ENCODE measurements around the gene DEPDC5.

Gene DEPDC5

GRCh38 chr22:31906569-31906968, 152.8 kb downstream of the DEPDC5 start:
- DNase-seq (ENCODE audit: extremely low read depth, low read depth), result no peak
- TF ChIP-seq, protein P1, sequence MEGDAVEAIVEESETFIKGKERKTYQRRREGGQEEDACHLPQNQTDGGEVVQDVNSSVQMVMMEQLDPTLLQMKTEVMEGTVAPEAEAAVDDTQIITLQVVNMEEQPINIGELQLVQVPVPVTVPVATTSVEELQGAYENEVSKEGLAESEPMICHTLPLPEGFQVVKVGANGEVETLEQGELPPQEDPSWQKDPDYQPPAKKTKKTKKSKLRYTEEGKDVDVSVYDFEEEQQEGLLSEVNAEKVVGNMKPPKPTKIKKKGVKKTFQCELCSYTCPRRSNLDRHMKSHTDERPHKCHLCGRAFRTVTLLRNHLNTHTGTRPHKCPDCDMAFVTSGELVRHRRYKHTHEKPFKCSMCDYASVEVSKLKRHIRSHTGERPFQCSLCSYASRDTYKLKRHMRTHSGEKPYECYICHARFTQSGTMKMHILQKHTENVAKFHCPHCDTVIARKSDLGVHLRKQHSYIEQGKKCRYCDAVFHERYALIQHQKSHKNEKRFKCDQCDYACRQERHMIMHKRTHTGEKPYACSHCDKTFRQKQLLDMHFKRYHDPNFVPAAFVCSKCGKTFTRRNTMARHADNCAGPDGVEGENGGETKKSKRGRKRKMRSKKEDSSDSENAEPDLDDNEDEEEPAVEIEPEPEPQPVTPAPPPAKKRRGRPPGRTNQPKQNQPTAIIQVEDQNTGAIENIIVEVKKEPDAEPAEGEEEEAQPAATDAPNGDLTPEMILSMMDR (IDR thresholded peaks at IDR 0.05; ENCODE audit: low read depth, low read length), result no peak

DNA sequence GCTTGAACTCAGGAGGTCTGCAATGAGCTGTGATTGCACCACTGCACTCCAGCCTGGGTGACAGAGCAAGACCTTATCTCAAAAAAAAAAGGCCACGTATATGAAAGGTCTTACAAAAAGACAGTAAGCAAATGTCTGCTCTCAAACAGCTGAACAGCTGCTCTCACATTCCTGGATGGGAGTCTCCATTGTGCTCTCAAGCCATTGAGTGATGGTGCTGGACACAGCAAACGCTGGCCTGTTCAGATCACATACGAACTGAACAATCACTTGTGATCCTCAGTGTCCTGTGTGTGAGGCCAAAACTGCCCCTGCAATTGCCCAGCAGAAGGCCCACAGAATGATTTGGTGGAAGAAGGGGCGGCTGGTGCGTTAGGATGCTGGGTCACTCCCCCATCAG, 156.2 kb downstream of the DEPDC5 start:
- no peak for DNase-seq (ENCODE audit: extremely low read depth, low read depth)
- TF ChIP-seq, protein P1 (IDR thresholded peaks at IDR 0.05; ENCODE audit: low read depth, low read length), result no peak

DNA sequence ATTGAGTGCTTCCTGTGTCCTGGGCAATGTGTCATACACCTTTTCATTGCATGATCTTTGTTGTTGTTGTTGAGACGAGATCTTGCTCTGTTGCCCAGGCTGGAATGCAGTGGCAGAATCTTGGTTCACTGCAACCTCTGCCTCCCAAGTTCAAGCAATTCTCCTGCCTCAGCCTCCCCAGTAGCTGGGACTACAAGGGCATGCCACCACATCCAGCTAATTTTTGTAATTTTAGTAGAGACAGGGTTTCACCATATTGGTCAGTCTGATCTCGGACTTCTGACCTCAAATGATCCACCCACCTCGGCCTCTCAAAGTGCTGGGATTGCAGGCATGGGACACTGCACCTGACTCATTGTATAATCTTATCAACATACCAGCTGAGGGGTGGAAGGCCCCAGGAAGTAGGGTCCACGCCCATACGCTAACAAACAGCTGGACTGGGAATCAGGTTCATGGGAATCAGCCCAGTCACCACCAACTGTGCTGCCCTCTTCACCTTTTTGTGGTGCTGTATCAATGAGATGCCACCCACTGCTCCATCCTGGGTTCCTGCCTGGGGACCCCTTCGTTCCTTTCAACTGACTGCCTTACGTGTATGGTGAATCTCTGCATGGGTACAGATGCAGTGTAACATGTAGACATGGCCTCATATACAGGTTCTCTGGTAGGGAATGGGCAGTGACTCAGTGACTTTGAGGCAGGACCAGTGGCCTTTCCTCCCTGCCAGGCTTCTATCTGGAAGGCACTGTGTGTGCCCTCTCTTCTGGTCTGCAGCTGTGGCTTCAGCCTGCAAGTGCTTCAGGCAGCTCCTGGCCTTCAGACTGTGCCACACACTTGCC, 158.0 kb downstream of the DEPDC5 start:
- no peak for DNase-seq (ENCODE audit: extremely low read depth, low read depth)
- TF ChIP-seq, protein P1 (IDR thresholded peaks at IDR 0.05; ENCODE audit: low read depth, low read length), result no peak

DNA sequence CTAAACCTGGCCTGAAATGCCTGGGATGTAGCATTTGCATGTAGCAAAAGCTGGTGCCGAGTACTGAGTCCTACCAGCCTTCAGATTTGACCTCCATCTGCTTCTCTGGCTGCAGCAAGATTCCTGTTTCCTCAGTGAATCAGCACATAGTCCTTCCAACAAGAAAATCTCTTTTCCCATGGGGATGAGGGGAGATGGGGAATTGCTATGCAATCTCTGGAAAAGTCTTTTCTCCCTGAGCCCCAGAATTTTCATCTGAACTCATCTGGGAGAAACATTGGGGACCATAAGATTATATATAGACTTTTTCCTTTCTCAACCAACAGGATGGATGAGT, 158.6 kb downstream of the DEPDC5 start:
- no peak for DNase-seq (ENCODE audit: extremely low read depth, low read depth)
- TF ChIP-seq, protein P1 (IDR thresholded peaks at IDR 0.05; ENCODE audit: low read depth, low read length), result no peak

DNA sequence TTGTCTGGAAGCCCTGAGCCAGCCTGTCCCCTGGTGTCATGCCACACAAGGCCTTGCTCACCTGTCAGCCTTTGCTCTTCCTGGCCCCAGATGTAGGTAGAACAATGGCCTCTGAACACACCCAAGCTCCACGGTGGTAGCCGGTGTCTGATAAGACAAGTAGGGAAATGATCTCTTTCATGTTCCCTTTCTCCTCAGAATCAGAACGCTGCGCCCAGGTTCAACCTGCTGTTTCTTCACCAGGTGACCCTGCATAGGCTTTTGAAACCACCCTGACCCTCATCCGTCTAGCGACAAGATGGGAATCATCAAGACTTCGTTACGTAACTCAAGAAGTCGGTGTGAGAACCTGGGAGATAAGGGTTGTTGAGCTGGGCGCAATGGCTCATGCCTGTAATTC, 161.8 kb downstream of the DEPDC5 start:
- TF ChIP-seq, protein P1 (IDR thresholded peaks at IDR 0.05; ENCODE audit: low read depth, low read length), result no peak
- no peak for DNase-seq (ENCODE audit: extremely low read depth, low read depth)

DNA sequence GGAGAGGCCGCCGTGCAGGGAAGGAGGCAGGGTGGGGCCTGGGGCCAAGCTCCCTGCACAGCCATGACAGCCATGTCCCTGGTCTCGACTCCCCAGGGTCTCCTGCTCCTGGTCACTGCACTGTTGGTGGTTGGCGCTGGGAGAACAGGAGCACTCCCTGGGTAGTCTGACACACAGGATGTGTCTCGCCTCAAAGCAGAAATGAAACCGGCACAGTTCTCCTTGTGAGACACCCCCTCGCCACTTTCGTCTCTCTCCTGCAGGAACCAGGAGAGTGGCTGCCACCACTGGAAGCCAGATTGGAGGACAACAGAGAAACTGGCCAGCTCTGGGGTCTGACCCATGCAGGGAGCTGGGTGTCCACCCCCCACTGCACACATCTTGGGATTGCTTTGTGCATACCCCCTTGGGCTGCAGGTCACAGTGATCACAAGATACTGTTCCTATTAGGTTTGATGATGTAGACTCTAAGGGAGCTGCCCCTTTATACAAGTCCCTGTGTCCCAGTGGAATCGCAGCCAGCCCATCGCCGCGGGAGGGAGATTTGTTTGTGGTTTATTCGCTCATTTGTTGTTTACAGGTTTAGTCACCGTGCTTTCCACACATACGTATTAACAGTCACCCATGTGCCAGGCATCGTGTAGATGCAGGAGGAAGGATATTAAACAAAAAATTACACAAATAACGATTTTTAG, 163.6 kb downstream of the DEPDC5 start:
- TF ChIP-seq, protein P1 (IDR thresholded peaks at IDR 0.05; ENCODE audit: low read depth, low read length), result no peak
- DNase-seq (ENCODE audit: extremely low read depth, low read depth), result no peak

DNA sequence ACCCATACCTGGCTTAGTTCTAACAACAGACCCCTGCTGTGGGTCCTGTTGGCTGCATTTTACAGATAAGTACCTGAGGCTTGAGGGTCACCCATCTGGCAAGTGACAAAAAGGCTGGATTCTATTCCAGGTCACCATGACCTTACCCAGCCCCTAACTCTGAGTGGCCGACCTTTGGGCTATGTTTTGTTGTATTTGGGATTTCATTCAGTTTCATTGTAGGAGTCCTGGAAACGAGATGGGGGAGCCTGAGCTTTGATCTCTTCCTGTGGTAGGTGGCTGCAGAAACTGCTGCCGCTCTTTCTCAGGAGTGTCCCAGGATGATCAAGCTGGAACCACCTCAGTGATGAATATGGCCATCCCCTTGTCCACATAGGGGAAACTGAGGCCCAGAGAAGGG, 165.9 kb downstream of the DEPDC5 start:
- TF ChIP-seq, protein P1 (IDR thresholded peaks at IDR 0.05; ENCODE audit: low read depth, low read length), result no peak
- no peak for DNase-seq (ENCODE audit: extremely low read depth, low read depth)
